ENCODE measurements around the gene SEC61G.

The SEC61G gene

DNA sequence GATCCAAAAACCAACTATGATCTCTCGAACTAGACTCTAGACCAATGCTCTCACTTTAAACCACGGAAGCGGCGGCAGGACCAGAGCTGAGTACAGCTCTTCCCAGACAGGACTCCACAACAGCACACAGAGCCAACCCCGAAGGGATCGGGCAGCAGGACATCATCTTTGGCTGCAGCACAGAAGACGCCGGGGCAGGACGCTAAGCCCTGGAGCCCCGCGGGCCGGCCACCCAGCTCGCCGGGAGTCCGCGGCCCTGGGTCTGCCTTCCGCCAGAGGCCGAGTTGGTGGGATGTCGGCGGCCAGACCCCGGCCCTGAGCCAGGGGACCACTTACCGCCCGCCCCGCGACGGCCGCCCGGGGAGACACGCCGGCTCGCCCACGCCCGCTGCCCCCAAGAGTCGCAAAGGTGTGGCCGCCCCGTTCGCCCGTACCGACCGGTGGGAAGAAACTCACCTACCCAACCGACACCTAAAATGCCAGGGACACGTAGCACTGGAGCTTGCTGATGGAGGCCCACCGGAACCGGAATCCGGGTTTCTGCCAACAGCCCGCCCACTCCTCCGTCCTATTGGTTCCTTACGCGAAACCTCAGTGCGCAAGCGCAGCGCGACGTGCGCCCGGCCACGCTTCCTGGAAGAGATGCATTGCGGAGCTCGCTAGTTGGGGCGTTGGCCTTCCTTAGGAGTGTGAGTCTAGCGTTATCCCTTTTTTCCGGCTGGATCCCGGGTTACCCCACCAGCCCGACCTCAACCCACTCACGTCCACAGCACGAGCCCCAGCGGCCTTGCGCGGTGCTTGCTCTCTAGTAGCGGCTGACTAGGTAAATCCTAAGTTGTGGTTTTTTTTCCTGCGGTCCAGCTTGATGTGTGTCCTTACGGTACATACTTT lies at the start of gene SEC61G:
TSS of gene SEC61G (minus strand) at position 510 of the 891 bp plus-strand sequence. CDS start 1,623 bp downstream, outside the sequence.
- DNase-seq, result peak; percentile 88 to 94 (median 91)

DNA sequence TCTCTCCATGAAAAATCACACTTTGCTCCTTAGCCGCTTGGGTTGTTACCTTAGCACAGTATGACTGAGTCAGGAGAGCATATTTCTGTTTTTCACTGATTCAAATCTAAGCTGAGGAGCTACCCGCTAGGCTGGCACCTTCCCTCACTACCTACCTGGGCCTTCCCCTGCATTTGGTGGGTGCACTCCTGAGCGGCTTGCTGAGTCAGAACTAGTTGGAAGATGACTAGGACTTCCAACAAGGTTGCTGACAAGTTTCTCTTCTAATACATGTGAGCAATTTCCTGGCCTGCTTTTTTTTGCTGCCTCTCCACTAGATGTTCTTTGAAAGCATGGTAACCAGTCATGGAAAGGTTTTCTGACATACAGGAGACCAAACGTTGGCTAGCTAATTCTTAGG lies 43.8 kb upstream of the SEC61G start:
- no peak for DNase-seq

DNA sequence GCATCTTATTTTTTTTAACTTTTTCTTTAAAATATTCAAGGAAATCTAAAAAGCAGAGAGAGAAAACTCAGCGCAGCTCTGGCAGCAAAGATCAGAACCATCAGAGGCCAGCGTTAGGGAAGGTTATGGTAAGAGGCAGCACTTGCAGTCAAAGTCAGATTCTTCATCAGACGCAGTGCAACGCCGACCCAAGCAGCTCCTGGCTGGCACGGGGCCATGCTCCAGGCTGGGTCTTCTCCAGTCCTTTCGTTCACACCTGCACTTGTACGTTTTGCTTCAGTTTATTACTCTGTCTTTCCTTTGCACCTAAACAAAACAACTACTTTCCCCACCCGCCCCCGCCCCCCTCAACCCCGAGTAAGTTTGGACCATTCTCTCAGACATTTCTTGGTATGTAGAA lies 43.1 kb upstream of the SEC61G start:
- no peak for DNase-seq

DNA sequence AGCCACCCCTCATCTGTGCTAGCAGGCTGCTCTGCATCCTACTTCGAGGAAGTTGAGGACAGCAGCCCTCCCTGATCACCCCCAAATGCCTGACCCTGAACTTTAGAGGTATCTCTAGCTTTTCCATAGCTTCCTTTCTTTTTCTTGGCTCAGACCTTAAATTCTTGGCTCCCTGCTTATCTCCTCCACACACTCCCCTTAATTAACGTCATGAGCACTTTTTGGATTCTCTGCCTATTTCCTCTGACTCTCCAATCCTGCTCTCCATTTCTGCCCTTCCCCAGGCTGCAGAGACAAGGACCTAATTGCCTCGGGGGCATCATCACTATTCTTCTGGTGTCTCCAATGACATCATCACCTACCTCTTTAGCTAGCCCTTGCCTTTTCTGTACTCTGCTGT lies 40.8 kb upstream of the SEC61G start:
- no peak for DNase-seq

DNA sequence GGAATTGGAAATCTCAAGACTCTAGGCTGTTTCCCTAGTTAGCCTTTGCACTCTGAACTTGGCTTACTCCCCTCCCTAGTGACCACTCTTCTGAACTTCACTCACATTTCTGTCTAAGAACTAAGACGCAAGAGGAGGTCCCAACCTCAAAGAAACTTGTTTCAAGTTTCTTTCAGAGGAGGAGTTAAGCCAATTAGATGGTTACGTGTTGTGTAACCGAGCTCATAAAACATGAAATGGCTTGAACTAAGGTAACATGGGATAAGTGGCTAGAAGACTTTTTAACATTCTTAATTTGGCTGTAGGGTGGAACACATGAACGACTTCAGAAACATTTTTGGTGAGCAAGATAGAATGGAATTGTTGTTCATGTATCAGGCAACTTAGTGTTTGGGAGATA lies 39.5 kb upstream of the SEC61G start:
- DNase-seq, result no peak

DNA sequence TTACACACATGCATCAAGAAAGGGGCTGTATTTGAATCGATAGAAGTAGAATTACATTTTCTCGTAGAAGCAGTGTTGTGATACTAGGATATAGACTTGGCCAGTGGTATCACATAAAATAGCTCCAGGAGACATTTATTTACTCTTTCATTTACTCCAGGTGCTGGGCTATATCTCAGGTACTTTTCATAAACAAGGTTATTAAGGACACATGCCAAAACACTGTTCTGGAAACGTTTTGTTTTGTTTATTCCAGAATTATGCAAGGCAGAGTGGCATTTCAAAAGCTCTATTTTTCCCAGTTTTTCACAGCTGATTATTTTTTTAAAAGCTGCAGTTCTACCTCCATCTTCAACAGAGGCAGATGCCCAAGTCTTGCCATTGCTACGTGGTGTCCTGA lies 37.8 kb upstream of the SEC61G start:
- DNase-seq, result no peak

DNA sequence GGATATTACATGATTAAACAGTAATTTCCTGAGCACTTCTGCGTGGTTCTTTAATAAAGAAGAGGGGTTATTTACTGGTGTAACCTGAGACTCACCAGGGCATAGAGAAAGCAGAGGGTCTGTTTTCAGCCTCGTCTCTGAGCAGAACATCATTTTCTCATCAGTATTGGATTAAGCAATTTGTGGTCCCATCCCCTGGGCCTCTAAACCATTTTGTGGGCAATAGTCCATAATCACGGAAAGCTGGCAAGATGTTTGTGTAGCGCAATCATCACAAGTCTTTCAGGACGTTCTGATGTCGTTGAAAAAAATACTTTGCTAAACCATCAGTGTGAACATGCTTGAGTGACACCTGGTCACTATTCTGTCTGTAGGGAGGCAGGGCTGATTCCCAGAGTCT lies 37.1 kb upstream of the SEC61G start:
- no peak for DNase-seq

DNA sequence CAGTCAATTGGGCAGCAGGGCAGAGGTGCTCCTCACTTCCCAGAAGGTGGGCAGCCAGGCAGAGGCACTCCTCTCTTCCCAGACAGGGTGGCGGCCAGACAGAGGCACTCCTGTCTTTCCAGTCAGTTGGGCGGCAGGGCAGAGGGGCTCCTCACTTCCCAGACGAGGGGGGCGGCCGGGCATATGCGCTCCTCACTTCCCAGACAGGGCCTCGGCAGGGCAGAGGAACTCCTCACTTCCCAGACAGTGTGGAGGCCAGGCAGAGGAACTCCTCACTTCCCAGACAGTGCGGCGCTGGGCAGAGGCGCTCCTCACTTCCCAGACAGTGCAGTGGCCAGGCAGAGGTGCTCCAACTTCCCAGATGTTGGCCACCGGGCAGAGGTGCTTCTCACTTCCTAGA lies 33.4 kb upstream of the SEC61G start:
- DNase-seq, result no peak

DNA sequence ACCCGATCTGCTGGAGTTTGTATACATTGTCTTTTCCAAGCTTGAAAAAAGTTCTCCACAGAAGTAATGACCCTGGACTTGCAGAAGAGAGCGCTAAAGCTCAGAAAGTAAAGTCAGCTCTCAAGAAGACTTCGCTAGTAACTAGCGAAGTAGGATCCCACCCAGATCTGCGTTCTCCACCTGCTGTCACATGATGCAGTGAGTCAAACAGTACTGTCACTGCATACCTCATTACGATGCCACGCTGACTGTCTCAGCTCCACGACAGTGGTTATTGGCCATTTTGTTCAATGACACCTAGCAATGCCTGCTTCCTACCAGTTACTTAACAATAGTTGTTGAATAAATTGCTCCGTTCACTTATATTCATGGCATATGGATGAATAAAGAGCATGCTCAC lies 29.7 kb upstream of the SEC61G start:
- no peak for DNase-seq

DNA sequence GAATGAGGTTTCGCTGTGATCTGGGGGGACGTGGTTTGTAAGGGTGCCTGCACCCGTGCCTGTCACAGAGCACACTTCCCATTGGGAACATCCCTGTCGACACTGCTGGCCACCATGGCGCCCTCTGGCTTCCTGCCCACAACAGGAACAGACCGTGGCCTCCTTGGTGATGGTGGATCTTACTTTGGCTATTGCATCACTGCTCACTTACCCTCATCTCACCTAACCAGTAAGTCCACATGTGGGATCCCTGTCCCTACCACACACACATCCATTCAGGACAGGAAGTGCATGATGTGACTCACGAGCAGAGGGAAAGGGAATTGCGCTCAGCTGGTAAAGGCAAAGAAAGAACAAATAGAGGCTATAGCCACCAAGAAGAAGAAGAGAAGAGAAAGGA lies 26.2 kb upstream of the SEC61G start:
- no peak for DNase-seq

DNA sequence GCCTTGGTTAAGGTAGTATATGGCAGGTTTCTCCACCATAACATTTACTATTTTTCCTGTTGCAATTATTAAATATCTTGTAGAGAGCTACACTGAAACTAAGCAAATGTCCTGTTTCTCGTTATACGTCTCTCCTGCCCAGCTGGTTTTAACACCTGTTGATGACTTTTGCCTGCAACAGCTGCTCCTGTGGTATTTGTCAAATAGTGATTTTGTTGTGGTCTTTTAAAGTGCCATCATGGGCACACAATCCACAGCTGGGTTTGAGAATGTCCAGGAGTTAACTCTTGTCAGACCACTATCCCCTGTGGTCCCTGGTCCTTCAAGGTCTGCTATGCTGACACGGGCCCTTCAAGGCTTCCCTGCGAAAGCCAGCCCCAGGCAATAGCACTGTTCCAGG lies 24.9 kb upstream of the SEC61G start:
- DNase-seq, result no peak

DNA sequence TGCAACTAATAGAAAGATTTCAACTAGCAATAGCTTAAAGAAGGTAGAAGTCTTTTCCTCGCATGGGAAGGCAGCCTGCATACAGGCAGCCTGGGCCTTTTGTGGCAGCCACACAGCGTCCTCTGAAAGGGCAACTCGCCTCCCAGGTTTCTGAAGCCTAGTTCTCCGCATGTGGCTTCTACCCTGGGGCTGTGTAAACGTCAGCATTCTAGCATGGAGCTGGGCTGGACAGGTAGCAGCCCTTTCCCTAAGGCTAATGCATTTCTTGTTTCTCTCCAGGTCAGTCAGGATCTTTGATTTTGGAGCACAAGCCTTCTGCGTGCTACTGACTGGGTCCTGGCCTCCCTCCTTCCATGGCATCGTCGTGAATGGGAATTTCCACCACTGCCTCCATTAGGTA lies 23.8 kb upstream of the SEC61G start:
- no peak for DNase-seq

DNA sequence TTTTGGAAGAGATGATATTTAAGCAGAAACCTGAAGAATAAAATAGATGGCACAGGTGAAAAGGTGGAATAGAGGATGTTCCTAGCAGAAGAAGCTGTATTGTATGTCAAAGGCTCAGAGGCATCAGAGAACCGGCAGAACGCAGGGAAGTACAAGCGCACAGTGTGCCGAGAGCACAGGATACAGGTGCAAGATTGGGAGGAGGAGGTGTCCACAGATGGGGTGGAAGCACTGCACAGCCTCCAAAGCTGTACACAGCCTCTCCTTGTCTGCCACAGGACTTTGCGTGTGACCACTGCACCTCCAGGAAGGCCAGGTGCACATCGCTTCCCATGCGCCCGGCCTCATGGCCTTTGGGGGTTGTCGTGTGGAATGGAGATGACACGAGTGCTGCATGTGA lies 23.3 kb upstream of the SEC61G start:
- no peak for DNase-seq

DNA sequence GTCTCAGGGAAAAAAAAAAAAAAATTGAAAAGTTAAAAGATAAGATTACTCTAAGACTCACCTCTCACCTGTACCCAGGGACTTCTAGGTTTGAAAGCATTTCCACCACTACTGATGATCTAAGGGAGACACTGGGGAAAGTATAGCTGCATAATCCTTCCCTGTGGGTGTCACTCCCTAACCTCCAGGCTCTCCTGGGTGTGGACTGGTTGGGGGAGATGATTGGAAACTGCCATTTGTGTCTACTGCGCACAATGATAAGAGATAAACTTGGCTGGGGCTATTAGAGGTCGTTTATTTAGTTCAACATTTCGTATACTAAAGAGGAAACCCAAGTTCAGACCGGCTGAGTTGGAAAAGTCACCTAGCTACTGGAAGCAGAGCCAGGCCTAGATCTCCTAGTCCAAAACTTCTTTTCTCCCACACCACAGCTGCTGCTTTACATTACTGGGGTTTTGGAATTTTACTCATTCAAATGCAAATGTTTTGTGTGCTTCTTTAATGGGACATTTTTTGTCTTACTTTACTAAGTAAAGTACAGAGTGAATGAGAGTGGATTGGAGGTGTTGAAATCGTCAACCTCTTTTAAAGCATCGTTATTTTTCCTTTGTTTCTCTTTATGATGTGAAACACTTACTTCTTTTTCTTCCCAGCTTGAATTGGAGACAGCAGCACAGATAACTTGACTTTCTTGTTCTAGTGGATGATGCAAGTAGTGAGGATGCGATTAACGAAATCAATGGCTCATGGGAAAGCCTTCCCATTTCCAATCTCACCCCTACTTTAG lies 22.3 kb upstream of the SEC61G start:
- no peak for DNase-seq

DNA sequence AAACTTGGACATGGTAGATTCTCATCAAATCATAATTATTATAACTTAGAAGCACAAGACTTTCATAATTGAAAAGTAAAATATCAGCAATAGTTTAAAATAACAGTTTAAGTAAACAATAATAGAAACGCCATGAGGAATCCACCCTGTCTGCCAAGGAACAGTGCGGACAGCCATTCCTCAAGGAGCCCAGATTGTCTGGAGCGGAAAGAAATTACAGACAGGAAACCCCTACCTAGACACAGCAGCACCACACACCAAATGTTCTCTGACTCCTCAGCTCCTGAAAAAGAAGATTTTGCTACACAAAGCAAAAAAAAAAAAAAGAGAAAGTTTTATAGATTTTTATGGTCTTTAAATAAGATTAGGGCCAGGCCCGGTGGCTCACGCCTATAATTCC lies 21.5 kb upstream of the SEC61G start:
- DNase-seq, result no peak

DNA sequence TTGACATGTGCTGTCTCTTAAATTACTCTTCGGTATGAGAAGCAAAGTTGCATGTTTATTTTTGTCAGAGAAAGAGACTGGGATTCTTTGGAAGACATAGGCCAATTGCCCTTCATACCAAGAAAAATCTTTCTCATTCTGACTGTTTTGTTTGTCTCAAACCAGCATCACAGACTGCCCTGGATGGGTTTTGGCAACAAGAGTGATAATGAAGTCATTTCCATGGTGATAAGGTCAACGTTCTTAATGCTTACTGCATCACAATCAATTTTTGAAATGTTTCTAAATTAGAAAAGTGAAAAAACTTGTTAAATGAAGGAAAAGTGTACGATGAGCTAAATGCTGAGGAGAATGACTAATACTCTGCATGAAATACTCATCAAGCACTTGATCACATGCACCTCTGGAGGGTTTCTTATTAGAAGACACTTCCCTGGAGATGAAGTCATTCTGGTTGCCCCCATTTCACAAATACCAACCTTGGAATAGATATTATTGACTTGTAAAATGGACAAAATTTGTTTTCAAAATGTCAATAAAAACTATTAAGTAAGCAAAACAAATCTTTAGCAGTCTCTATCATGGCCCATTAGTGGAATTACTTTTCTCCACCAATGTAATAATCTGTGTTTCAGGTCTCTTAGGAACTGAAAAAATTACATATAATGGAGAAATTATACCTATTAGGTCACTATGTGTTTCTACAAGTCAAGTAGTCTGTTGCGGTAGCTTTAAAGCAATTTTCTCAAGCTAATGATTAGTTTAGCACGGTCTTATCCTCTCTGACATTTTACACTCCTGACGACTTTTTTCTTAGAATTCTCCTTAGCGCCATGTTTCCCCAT lies 19.9 kb upstream of the SEC61G start:
- DNase-seq, result no peak

DNA sequence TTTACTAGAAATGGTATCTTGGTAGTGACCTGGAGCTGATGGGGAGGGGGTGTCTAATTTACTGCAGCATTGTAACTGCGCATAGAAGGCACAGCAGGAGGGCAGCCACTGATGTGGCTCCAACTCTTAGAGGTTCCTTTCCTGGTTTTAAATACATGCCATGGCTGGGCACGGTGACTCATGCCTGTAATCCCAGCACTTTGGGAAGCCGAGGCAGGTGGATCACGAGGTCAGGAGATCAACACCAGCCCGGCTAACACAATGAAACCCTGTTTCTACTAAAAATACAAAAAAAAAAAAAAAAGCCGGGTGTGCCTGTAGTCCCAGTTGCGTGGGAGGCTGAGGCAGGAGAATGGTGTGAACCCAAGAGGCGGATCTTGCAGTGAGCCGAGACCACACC lies 19.2 kb upstream of the SEC61G start:
- no peak for DNase-seq

DNA sequence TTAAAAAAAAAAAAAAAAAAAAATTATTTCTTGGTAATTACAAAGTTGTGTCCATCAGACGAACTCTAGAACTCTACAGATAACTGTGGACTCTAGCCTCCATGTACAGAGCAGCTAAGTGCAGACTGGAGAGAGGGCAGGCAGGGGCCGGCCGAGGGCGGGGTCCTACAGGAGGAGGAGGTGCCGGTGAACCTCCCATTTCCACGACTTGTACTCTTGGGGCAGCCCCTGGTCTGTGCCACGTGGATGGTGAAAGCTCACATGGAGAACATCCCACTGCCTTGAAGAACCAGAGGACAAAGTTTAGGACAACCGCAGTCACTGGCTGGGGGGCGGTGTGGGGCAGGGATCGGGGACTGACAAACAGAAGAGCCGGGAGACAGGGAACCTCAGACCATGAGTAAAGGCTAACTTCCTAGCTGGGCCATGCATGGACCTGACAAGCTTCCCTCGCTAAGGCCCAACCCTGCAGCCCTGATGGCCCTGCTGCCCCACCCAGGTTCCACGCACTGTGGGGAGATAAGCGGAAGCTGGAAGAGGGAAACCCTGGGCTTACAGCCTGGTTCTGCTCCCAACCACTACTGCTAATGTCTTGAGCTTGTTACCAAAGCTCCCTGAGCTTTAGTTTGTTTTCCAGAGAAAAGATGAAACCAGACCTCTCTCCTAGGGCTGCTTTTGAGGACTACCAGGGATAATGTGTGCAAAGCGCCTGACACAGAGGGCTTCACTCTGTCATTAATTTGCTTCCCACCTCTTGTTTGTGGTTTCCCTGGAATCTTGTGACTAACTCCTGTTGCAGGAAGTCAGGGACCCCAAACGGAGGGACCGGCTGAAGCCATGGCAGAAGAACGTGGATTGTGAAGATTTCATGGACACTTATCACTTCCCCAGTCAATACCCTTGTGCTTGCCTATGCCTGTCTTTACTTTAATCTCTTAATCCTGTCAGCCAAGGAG lies 16.1 kb upstream of the SEC61G start:
- DNase-seq, result no peak

DNA sequence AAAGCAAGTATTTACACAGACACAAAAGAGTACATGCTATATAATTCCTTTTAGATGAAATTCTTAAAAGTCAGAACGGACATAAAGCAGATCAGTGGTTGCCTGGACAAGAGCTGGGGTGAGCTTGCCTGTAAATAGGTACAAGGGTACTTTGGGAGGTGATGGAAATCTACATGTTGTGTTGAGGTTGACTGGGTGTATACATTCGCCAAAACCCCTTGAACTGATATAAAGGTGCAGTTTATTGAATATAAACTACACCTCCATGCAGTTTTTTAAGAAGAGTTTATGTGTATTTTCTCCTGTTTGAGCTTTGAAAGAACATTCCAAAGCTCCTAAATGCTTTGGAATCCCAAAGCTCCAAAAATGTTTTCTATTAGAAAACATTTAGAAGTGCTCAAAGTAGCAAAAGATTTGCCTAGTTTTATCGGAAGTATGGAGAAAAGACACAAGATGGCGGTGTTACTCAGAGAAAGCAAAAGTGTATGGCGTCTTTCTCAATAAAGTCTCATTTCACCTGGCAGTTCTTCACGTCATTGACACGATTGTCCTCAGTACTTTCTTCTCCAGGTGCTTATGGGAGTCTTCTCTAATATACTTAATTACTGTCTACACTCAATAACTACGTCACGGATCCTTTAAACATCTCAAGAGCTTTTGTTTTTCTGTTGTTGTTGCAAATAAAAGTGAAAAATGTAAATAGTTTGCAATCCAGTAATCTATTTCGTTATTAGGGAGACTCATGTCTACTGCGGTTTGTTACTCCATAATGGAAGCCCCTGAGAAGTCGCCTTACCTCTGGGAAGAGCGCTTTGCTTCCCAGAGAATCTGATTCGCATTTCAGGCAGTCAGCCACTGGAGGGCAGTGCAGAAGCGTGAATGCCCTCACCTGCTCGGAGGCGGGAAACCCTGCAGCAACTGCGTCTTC lies 14.7 kb upstream of the SEC61G start:
- DNase-seq, result peak in 5 of 6 experiments; percentile 24 to 50 (median 44)

DNA sequence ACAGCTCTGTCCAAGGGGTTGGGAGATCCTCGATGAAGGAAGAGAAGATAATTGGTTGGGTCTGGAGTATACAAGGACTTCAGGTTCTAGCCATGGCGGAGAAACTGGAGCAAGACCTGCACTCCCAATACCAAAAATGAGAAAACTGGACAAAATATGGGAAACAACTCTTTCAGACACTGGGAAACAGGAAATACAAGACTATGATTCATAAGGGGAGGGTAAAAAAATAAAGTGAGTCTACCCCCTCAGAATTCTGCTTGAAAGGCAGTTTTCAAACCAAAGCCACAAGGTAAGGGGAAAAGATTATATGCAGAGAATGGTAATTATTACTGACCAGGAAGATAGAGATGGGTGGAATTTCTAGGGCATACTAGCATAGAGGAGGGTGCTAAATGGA lies 10.2 kb upstream of the SEC61G start:
- DNase-seq, result no peak

DNA sequence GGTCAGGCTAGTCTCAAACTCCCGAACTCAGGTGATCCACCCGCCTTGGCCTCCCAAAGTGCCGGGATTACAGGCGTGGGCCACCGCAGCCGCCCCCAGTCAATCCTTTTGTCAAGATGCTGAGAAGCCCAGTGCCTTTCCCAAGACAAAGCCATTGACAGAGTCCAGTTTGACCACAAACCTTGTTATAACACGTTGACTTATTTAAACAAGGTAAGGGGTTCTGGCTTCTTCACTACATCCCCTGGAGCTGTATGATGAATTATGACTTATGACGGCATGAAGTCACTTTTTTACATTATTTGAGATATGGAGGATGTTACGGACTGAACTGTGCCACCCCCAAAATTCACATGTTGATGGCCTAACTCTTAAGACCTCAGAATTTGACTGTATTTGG lies 5.8 kb upstream of the SEC61G start:
- DNase-seq, result no peak

Data from stimulated activated naive CD4-positive, alpha-beta T cell (primary cell).